Suprapubic skin (tissue), 4 donors: ENCODE measurements around the gene SEMA3C. TPM values are rescaled to one million over a fixed set of nuclear protein-coding genes. Genes with fewer than 3 reads are reported as not detected.

Experiments used
- DNase-seq, 2 donors: peaks; one replicate each; pipeline ENCODE4 v3.0.0-alpha.2; 2019; ENCODE audit warnings: low spot score in 2 of 2
- H3K27ac ChIP-seq: fragments of 200-600 bp; sonication (generic); one replicate; pipeline ENCODE4 v1.5.1; 2019
- H3K27me3 ChIP-seq: fragments of 200-600 bp; sonication (generic); one replicate; pipeline ENCODE4 v1.5.1; 2019
- H3K36me3 ChIP-seq: fragments of 200-600 bp; sonication (generic); one replicate; pipeline ENCODE4 v1.5.1; 2019
- H3K4me1 ChIP-seq: fragments of 200-600 bp; sonication (generic); one replicate; pipeline ENCODE4 v1.5.1; 2019
- H3K4me3 ChIP-seq: fragments of 200-600 bp; sonication (generic); one replicate; pipeline ENCODE4 v1.5.1; 2019; ENCODE audit warnings: mild to moderate bottlenecking
- H3K9me3 ChIP-seq: fragments of 200-600 bp; sonication (generic); one replicate; pipeline ENCODE4 v1.5.1; 2019
- CTCF ChIP-seq, 2 donors: fragments of 200-600 bp in 1 of 2; fragments of 450-650 bp in 1 of 2; sonication (generic) in 1 of 2; IDR thresholded peaks; one replicate each; pipeline ENCODE4 v1.5.1; 2016 to 2019; ENCODE audit warnings: antibody characterized with exemption in 2 of 2, mild to moderate bottlenecking in 1 of 2, moderate library complexity in 1 of 2
- EP300 ChIP-seq: sonication (generic); formaldehyde crosslinking; IDR thresholded peaks from one replicate; pipeline ENCODE4 v1.6.1; 2017; ENCODE audit warnings: antibody characterized with exemption
- POLR2A ChIP-seq, 2 donors: fragments of 450-650 bp; IDR thresholded peaks; one replicate each; pipeline ENCODE4 v1.6.1; 2017; ENCODE audit warnings: antibody characterized with exemption in 2 of 2, mild to moderate bottlenecking in 2 of 2, moderate library complexity in 2 of 2
- POLR2AphosphoS5 ChIP-seq, 3 donors: sonication (generic); formaldehyde crosslinking; IDR thresholded peaks; one replicate each; pipeline ENCODE4 v1.6.1; 2017; ENCODE audit warnings: antibody characterized with exemption in 3 of 3
- WGBS: methylation state at CpG from one replicate; pipeline ENCODE4 v1.1.5; 2018; 5-methylcytosine and 5-hydroxymethylcytosine counted together
- total RNA-seq, 4 donors: library from RNA; depleted of rRNA; stranded (reverse); fragments of >200 nt; gene quantifications; one replicate each; pipeline ENCODE4 v1.1.0, GENCODE V29; 2016

SEMA3C gene
- total RNA-seq, 4 donors from 2014 or later = 46.0 to 105 (median 76.0) TPM

- Histone ChIP-seq H3K27me3 (no peaks in the 10 kb centered on the region), H3K36me3 (no peaks in the 10 kb centered on the region), H3K4me3 (no peak overlapping the region), H3K4me1 (no peaks in the 10 kb centered on the region), H3K9me3 (no peaks in the 10 kb centered on the region), H3K27ac (no peak overlapping the region)
- DNase-seq = no peak
- 61% methylated on average over 2 of the region's 2 CpGs for WGBS
- TF ChIP-seq EP300 (no peak), CTCF (IDR thresholded peaks at IDR 0.05) (no peak), POLR2AphosphoS5 (IDR thresholded peaks at IDR 0.05) (no peak), POLR2A (IDR thresholded peaks at IDR 0.05) (no peak)
These were observed 102.0 kb downstream of the SEMA3C start for GRCh38 chr7:80816806-80817205.

GRCh38 chr7:80815733-80816132 is 103.1 kb downstream of the SEMA3C start:
- 70% methylated on average over 1 of the region's 1 CpG for WGBS
- TF ChIP-seq POLR2AphosphoS5 (IDR thresholded peaks at IDR 0.05) (no peak), POLR2A (IDR thresholded peaks at IDR 0.05) (no peak), EP300 (no peak), CTCF (IDR thresholded peaks at IDR 0.05) (no peak)
- Histone ChIP-seq H3K4me3 (no peak overlapping the region), H3K4me1 (no peaks in the 10 kb centered on the region), H3K36me3 (no peaks in the 10 kb centered on the region), H3K27ac (no peak overlapping the region), H3K9me3 (no peaks in the 10 kb centered on the region), H3K27me3 (no peaks in the 10 kb centered on the region)
- DNase-seq = no peak

GRCh38 chr7:80809545-80809944 is 109.3 kb downstream of the SEMA3C start:
- WGBS = 87% methylated on average over 1 of the region's 1 CpG
- DNase-seq = no peak
- H3K27ac ChIP-seq = no peak overlapping the region
- no peaks in the 10 kb centered on the region for H3K27me3 ChIP-seq
- H3K4me1 ChIP-seq = peaks cover 6% of the 10 kb centered on the region
- no peak overlapping the region for H3K4me3 ChIP-seq
- no peaks in the 10 kb centered on the region for H3K36me3 ChIP-seq
- no peaks in the 10 kb centered on the region for H3K9me3 ChIP-seq
- TF ChIP-seq POLR2AphosphoS5 (IDR thresholded peaks at IDR 0.05) (no peak), EP300 (no peak), POLR2A (IDR thresholded peaks at IDR 0.05) (no peak), CTCF (IDR thresholded peaks at IDR 0.05) (no peak)

GRCh38 chr7:80807166-80807900 is 111.5 kb downstream of the SEMA3C start:
- no peak overlapping the region for H3K27ac ChIP-seq
- WGBS = 50% methylated on average over 3 of the region's 3 CpGs
- no peaks in the 10 kb centered on the region for H3K27me3 ChIP-seq
- TF ChIP-seq CTCF (IDR thresholded peaks at IDR 0.05) = no peak
- no peak for TF ChIP-seq POLR2A (IDR thresholded peaks at IDR 0.05)
- no peak for TF ChIP-seq POLR2AphosphoS5 (IDR thresholded peaks at IDR 0.05)
- no peak for TF ChIP-seq EP300
- peaks cover 6% of the 10 kb centered on the region for H3K4me1 ChIP-seq
- H3K4me3 ChIP-seq = no peak overlapping the region
- H3K36me3 ChIP-seq = peaks cover 2% of the 10 kb centered on the region
- H3K9me3 ChIP-seq = no peaks in the 10 kb centered on the region
- DNase-seq = no peak

- Histone ChIP-seq H3K4me3 (no peak overlapping the region), H3K27ac (no peak overlapping the region), H3K9me3 (no peaks in the 10 kb centered on the region), H3K4me1 (peaks cover 6% of the 10 kb centered on the region), H3K36me3 (peaks cover 2% of the 10 kb centered on the region), H3K27me3 (no peaks in the 10 kb centered on the region)
- TF ChIP-seq POLR2AphosphoS5 (IDR thresholded peaks at IDR 0.05) = no peak
- no peak for TF ChIP-seq POLR2A (IDR thresholded peaks at IDR 0.05)
- TF ChIP-seq CTCF (IDR thresholded peaks at IDR 0.05) = no peak
- TF ChIP-seq EP300 = no peak
- WGBS = 72% methylated on average over 6 of the region's 6 CpGs
- no peak for DNase-seq
These were observed 112.2 kb downstream of the SEMA3C start for GRCh38 chr7:80806663-80807062.
